Mesothelial cell of epicardium (in vitro differentiated cells): ENCODE data around the gene UBL4B. TPM values are rescaled to one million over a fixed set of nuclear protein-coding genes. Genes with fewer than 3 reads are reported as not detected.

Experiments
- DNase-seq, 2 experiments: peaks; one replicate each; pipeline ENCODE4 v3.0.0; 2021; ENCODE audit warnings: low spot score in 2 of 2; ENCODE audit not compliant: unreplicated experiment in 2 of 2
- H3K27ac Mint-ChIP-seq: 2 replicates; pipeline ENCODE4 v1.8.0; 2021; ENCODE audit warnings: mixed read lengths
- H3K27me3 Mint-ChIP-seq: 2 replicates; pipeline ENCODE4 v1.8.0; 2021; ENCODE audit warnings: low read depth, mixed read lengths
- H3K36me3 Mint-ChIP-seq: 2 replicates; pipeline ENCODE4 v1.8.0; 2021; ENCODE audit warnings: mixed read lengths
- H3K4me1 Mint-ChIP-seq: 2 replicates; pipeline ENCODE4 v1.8.0; 2021; ENCODE audit warnings: mixed read lengths
- H3K4me3 Mint-ChIP-seq: 2 replicates; pipeline ENCODE4 v1.8.0; 2021; ENCODE audit warnings: mild to moderate bottlenecking, moderate library complexity, mixed read lengths
- H3K9me3 Mint-ChIP-seq: 2 replicates; pipeline ENCODE4 v1.8.0; 2021; ENCODE audit warnings: mixed read lengths
- CTCF ChIP-seq: fragments of 200-600 bp; sonication (generic); IDR thresholded peaks from one replicate; pipeline ENCODE4 v1.5.0; 2021; ENCODE audit warnings: antibody characterized with exemption; ENCODE audit not compliant: unreplicated experiment
- total RNA-seq: library from RNA; stranded (reverse); gene quantifications from 3 replicates; pipeline ENCODE4 v1.2.1, GENCODE V29; 2021

UBL4B gene
- total RNA-seq, 1 donor from 2014 or later: 10.7 TPM

DNA sequence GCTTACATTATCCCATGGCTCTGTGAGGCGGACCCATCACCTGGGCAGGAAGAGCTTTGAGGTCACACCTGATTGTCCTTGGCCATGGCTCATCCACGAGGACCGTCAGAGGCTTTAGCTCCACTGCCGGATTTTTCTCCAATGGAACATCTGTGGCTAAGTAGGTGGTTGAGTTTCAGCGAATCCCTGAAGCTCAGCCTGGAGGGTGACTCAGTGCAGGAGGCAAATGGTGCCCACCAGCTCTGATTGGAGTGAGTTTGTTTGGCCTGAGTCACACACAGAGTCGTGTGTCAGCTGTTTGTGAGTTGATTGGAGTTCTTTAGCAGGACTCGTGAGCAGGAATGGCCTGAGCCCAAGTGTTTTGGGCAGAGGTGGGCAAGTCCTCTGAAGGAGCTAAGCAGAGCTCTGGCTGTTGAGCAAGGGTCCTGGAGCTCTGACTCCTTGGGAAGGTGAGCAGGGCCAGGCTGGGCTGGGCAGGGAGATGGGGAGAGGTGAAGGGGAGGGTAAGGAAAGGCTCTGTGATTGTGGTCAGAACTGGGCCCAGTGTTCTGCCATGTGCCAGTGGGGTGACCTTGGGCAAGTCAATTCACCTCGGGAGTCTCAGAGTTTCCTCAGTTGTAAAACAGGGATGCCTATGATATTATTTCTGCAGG is 40.0 kb downstream of the UBL4B start:
- H3K27me3 Mint-ChIP-seq: peaks cover 62% of the 10 kb centered on the region
- H3K4me1 Mint-ChIP-seq: peaks cover 9% of the 10 kb centered on the region
- H3K27ac Mint-ChIP-seq: no peak overlapping the region
- H3K36me3 Mint-ChIP-seq: no peaks in the 10 kb centered on the region
- no peak overlapping the region for H3K4me3 Mint-ChIP-seq
- no peaks in the 10 kb centered on the region for H3K9me3 Mint-ChIP-seq
- DNase-seq: no peak
- TF ChIP-seq CTCF: no peak

- no peak for TF ChIP-seq CTCF
- no peak overlapping the region for H3K4me3 Mint-ChIP-seq
Observed at GRCh38 chr1:110153407-110153950, 41.2 kb downstream of the UBL4B start.

DNA sequence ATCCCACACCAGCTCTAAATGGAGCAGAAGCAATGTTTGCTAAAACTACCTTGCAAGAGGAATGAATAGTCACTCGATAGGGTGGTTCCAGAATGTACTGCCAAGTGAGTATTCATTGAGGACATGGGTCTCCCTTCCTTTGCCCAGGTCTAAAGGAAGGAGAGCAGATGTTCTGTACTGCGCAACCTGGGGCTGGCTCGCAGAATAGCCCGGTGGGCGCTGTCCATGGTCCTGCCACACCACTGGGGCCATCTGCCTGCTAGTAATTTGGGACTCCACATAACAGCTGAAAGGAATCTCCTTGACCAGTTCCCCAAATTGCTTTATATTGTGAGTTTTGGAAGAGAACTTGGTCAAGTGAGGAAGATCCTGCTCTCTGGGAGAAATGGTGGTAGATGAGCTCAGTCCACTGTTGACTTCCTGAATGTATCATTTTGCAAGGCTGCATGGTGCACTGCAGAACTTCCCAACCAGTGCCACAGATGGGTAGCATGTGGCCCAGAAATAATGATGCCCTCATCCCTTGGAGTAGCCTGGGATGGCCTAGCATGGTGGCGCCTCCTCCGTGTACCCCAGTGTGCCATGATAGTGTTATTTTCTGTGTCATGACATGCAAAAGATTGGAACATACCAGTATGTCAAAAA is 43.8 kb downstream of the UBL4B start:
- H3K4me3 Mint-ChIP-seq: no peak overlapping the region
- H3K36me3 Mint-ChIP-seq: no peaks in the 10 kb centered on the region
- no peak overlapping the region for H3K27ac Mint-ChIP-seq
- peaks cover 7% of the 10 kb centered on the region for H3K4me1 Mint-ChIP-seq
- DNase-seq: peak; percentile 81 to 97
- H3K9me3 Mint-ChIP-seq: no peaks in the 10 kb centered on the region
- TF ChIP-seq CTCF: no peak
- H3K27me3 Mint-ChIP-seq: peaks cover 90% of the 10 kb centered on the region

More at GRCh38 chr1:110153407-110153950, 41.2 kb downstream of the UBL4B start:
- H3K27ac Mint-ChIP-seq: peak overlapping the region; percentile 75
- no peaks in the 10 kb centered on the region for H3K9me3 Mint-ChIP-seq
- DNase-seq: no peak
- peaks cover 9% of the 10 kb centered on the region for H3K4me1 Mint-ChIP-seq
- H3K36me3 Mint-ChIP-seq: no peaks in the 10 kb centered on the region
- peaks cover 69% of the 10 kb centered on the region for H3K27me3 Mint-ChIP-seq

- Mint-ChIP-seq H3K9me3 (no peaks in the 10 kb centered on the region), H3K4me3 (no peak overlapping the region), H3K27ac (no peak overlapping the region), H3K36me3 (no peaks in the 10 kb centered on the region), H3K4me1 (peaks cover 4% of the 10 kb centered on the region), H3K27me3 (peaks cover 86% of the 10 kb centered on the region)
- DNase-seq: no peak
- TF ChIP-seq CTCF: no peak
Observed at GRCh38 chr1:110158261-110158660, 46.0 kb downstream of the UBL4B start.

DNA sequence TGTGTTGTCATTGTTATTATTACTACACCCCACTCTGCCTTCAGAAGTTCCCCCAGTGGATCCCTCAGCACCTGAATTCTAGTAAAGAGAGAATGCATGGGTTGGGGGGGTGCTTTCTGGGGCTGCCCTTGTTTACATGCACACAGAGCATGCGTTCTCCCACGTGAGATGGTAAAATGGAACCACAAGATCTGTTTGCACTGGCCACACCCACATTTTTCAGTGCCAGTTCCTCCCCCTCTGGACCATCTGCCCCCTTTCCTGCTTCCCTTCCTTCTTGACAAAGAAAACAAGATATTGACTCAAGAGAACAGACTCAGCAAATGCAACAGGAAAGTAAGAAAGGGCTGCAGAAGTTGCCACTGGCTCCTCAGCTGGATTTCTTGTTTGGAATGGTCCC is 46.9 kb downstream of the UBL4B start:
- DNase-seq: no peak
- Mint-ChIP-seq H3K27me3 (peaks cover 84% of the 10 kb centered on the region), H3K4me3 (no peak overlapping the region), H3K4me1 (peaks cover 2% of the 10 kb centered on the region), H3K9me3 (no peaks in the 10 kb centered on the region), H3K27ac (no peak overlapping the region), H3K36me3 (no peaks in the 10 kb centered on the region)
- no peak for TF ChIP-seq CTCF
